ENCODE data around the gene EPS15. TPM values are rescaled to one million over a fixed set of nuclear protein-coding genes. Genes with fewer than 3 reads are reported as not detected.
A peak's percentile ranks its signal among the peaks of the same experiment; 100 is the strongest.

Gene EPS15
- total and polyA plus RNA-seq, 9 of the 15 experiments (the other 6 are each of a cell fraction or from before 2014, with no cell fraction given) = 23.1 to 69.0 (median 41.7) TPM

DNA sequence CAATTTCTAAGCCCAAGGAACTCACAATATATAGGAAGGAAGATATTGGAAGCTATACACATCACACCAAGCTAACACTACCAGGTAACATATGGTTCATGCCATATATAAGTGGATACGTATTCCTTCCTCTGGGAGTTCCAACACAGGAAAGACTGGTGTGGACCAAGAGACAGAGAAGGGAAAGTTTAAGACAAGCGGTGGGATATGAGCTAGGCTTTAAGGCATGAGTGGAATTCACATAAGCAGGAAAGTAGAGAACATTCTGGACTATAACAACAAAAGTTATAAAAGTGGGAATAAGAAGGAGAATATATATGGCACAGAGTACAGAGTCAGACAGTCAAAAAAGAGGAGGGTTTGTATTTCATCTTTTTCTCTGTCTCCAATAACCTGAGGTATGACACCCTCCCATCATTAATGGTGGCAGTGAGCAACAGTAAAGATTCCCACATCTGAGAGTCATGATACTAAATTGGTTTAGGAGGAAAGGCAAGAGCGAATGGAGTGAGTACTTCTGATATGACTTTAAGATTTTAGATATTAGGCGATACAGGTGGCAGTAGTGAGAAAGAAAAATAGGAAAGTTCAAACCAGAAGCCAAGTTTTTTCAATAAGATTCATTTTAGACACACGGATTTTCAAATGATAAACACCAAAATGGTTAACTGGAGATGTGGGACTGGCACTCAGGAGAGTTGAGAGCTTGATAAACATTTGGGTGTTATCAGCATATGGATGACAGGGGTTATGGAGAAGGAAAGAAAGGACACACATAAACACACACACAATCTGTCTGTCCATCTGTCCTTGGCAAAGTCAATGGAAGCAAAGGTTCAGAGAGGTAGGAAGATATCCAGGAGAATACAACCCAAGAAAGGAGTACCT, 101.3 kb downstream of the EPS15 start:
- in situ Hi-C loops (cut with MboI) = no loop called here
- TF ChIP-seq TAL1 (IDR thresholded peaks at IDR 0.05) (peak; percentile 27; the same call in 1 of the 2 replicates), DPF2 (IDR thresholded peaks at IDR 0.05) (peak; percentile 58), EHMT2 (IDR thresholded peaks at IDR 0.05) (0 out of 2 replicates have a peak, but pooled peaks have one; percentile 36), ESRRA (IDR thresholded peaks at IDR 0.05; ENCODE audit: borderline replicate concordance, low read depth) (peak; percentile 80; the same call in 1 of the 2 replicates), ARID1B (IDR thresholded peaks at IDR 0.05) (peak; percentile 30; the same call in 1 of the 2 replicates), FOXJ2 (tag; IDR thresholded peaks at IDR 0.05) (peak; percentile 52; the same call in 1 of the 2 replicates), CBFA2T3 (IDR thresholded peaks at IDR 0.05) (peak; percentile 58), RCOR1 (IDR thresholded peaks at IDR 0.05; ENCODE audit: borderline replicate concordance in 1 of 2, low read depth in 2 of 2, low read length in 2 of 2) (peak in 1 of 2 experiments; percentile 7; a peak in 1 of 4 replicates)
- TF ChIP-seq, protein P1, sequence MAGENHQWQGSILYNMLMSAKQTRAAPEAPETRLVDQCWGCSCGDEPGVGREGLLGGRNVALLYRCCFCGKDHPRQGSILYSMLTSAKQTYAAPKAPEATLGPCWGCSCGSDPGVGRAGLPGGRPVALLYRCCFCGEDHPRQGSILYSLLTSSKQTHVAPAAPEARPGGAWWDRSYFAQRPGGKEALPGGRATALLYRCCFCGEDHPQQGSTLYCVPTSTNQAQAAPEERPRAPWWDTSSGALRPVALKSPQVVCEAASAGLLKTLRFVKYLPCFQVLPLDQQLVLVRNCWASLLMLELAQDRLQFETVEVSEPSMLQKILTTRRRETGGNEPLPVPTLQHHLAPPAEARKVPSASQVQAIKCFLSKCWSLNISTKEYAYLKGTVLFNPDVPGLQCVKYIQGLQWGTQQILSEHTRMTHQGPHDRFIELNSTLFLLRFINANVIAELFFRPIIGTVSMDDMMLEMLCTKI (IDR thresholded peaks at IDR 0.05; ENCODE audit: partially characterized antibody) = no peak
- TF ChIP-seq, protein P2, sequence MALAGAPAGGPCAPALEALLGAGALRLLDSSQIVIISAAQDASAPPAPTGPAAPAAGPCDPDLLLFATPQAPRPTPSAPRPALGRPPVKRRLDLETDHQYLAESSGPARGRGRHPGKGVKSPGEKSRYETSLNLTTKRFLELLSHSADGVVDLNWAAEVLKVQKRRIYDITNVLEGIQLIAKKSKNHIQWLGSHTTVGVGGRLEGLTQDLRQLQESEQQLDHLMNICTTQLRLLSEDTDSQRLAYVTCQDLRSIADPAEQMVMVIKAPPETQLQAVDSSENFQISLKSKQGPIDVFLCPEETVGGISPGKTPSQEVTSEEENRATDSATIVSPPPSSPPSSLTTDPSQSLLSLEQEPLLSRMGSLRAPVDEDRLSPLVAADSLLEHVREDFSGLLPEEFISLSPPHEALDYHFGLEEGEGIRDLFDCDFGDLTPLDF (CRISPR knock-in tag; IDR thresholded peaks at IDR 0.05) = no peak
- FAIRE-seq (peak; percentile 6), ATAC-seq (peak; percentile 9; the same call in 2 of the 3 replicates), DNase-seq (ENCODE audit: extremely low read depth in 1 of 4, low spot score in 3 of 4) (peak in 1 of 4 experiments; percentile 16)
- intact Hi-C loops (cut with micrococcal nuclease) = no loop called here
- Histone ChIP-seq H3K9ac (ENCODE audit: insufficient read depth in 1 of 2, low read depth in 2 of 2, low read length in 2 of 2) (no peak overlapping the region), H2AFZ (ENCODE audit: low read depth, low read length) (no peak overlapping the region), H3K79me2 (ENCODE audit: control insufficient read depth, insufficient read depth, low read length) (no peaks in the 10 kb centered on the region), H3K4me3 (no peak overlapping the region), H3K27ac (ENCODE audit: extremely low read depth, low read depth, low read length) (no peak overlapping the region), H3K27me3 (ENCODE audit: control insufficient read depth in 2 of 2, insufficient read depth in 2 of 2, low read length in 2 of 2) (no peaks in the 10 kb centered on the region), H3K4me2 (ENCODE audit: insufficient read depth, low read length) (no peak overlapping the region), H3K4me1 (replicated peaks in 1 of 2; ENCODE audit: control insufficient read depth in 2 of 2, insufficient read depth in 2 of 2, low read length in 2 of 2) (peaks cover 0 to 19% of the 10 kb centered on the region in 2 experiments; a peak in 3 of 5 replicates), H3K9me1 (ENCODE audit: control insufficient read depth, insufficient read depth, low read length) (no peaks in the 10 kb centered on the region), H3K9me3 (replicated peaks; ENCODE audit: control insufficient read depth, insufficient read depth, low read depth, low read length) (no peaks in the 10 kb centered on the region), H4K20me1 (replicated peaks; ENCODE audit: control insufficient read depth, insufficient read depth, low read length) (no peaks in the 10 kb centered on the region), H3K36me3 (ENCODE audit: control insufficient read depth, insufficient read depth, low read length) (peaks cover 25% of the 10 kb centered on the region)
- WGBS (ENCODE audit: insufficient coverage, low coverage, missing lambda C conversion rate) = 56% methylated on average over 5 of the region's 5 CpGs
- POLR2A ChIA-PET = interaction anchor here (1.6 to 1.8 kb wide), 2 partner anchors 9 to 10 kb away, joined by 6 to 11 read pairs; no protein-coding TSS in a partner anchor
- CTCF ChIA-PET (ENCODE audit: low intra/inter-chr PET ratio) = no interaction called here
- BruUV-seq (replicated peaks) = no TSS peak

All from K562 (cell line).